HG03457 (cell line): ENCODE measurements around the gene CASP10.
"Not testable (repeated sequence)": the region's sequence is repeated elsewhere in the genome, so short reads cannot be mapped to it uniquely, and the experiment has no call there.

ENCODE experiments used
- ATAC-seq: cut with Tn5 transposase; IDR thresholded peaks from one replicate; pipeline ENCODE4 v1.9.1; 2021; ENCODE audit warnings: moderate number of reproducible peaks; ENCODE audit not compliant: unreplicated experiment

Gene CASP10

GRCh38 chr2:201182650-201183364, at the start of gene CASP10:
CASP10 (plus strand) TSS chr2:201183141; CDS start chr2:201185778, 2,637 bp downstream.
- ATAC-seq = no peak

GRCh38 chr2:201135386-201135785, 47.6 kb upstream of the CASP10 start:
- no peak for ATAC-seq

- ATAC-seq = no peak
These were observed 46.0 kb upstream of the CASP10 start for GRCh38 chr2:201136889-201137321.

- ATAC-seq = no peak
These were observed 45.2 kb upstream of the CASP10 start for GRCh38 chr2:201137505-201138400.

GRCh38 chr2:201138401-201138970, 44.5 kb upstream of the CASP10 start:
- ATAC-seq = no peak

GRCh38 chr2:201138986-201139781, 43.8 kb upstream of the CASP10 start:
- ATAC-seq = not testable (repeated sequence)

GRCh38 chr2:201139836-201140604, 42.9 kb upstream of the CASP10 start:
- no peak for ATAC-seq

GRCh38 chr2:201144101-201145051, 38.6 kb upstream of the CASP10 start:
- no peak for ATAC-seq

GRCh38 chr2:201148434-201148990, 34.4 kb upstream of the CASP10 start:
- ATAC-seq = no peak

GRCh38 chr2:201149064-201149820, 33.7 kb upstream of the CASP10 start:
- ATAC-seq = no peak

- not testable (repeated sequence) for ATAC-seq
These were observed 33.1 kb upstream of the CASP10 start for GRCh38 chr2:201149821-201150165.

- ATAC-seq = no peak
These were observed 32.4 kb upstream of the CASP10 start for GRCh38 chr2:201150454-201151020.

- ATAC-seq = peak; percentile 77
These were observed 31.6 kb upstream of the CASP10 start for GRCh38 chr2:201151127-201151981.

- no peak for ATAC-seq
These were observed 30.4 kb upstream of the CASP10 start for GRCh38 chr2:201152517-201152916.

- ATAC-seq = no peak
These were observed 29.7 kb upstream of the CASP10 start for GRCh38 chr2:201152999-201153815.
